ENCODE data around the gene CARNS1. TPM values are rescaled to one million over a fixed set of nuclear protein-coding genes. Genes with fewer than 3 reads are reported as not detected.

Gene CARNS1
- total and polyA plus RNA-seq, 2 of the 13 experiments (the other 11 are each of a cell fraction or from before 2014, with no cell fraction given), result not detected

GRCh38 chr11:67391304-67392182, 23.9 kb upstream of the CARNS1 start, which contains the start of gene RAD9A (continued):
- TF ChIP-seq HOXA3 (CRISPR knock-in tag; IDR thresholded peaks at IDR 0.05), result peak; percentile 80
- peak; percentile 87 for TF ChIP-seq ZC3H13 (CRISPR knock-in tag; IDR thresholded peaks at IDR 0.05)
- peak; percentile 20; the same call in 1 of the 2 replicates for TF ChIP-seq ZNF362 (CRISPR knock-in tag; IDR thresholded peaks at IDR 0.05; ENCODE audit: borderline replicate concordance)
- peak; percentile 62 for TF ChIP-seq SP2 (CRISPR knock-in tag; IDR thresholded peaks at IDR 0.05)
- no peak for TF ChIP-seq FUBP1 (CRISPR knock-in tag; IDR thresholded peaks at IDR 0.05; ENCODE audit: borderline replicate concordance)
- TF ChIP-seq MTA3 (CRISPR knock-in tag; IDR thresholded peaks at IDR 0.05), result no peak
- TF ChIP-seq ZSCAN25 (CRISPR knock-in tag; IDR thresholded peaks at IDR 0.05), result peak; percentile 66
- no peak for TF ChIP-seq ZNF180 (CRISPR knock-in tag; IDR thresholded peaks at IDR 0.05; ENCODE audit: borderline replicate concordance, low read depth)
- TF ChIP-seq RXRB (CRISPR knock-in tag; IDR thresholded peaks at IDR 0.05; ENCODE audit: borderline replicate concordance), result peak; percentile 43
- no peak for TF ChIP-seq MATR3 (CRISPR knock-in tag; IDR thresholded peaks at IDR 0.05)
- no peak for TF ChIP-seq SUZ12 (IDR thresholded peaks at IDR 0.05; ENCODE audit: low read depth, low read length)
- TF ChIP-seq ZNF275 (CRISPR knock-in tag; IDR thresholded peaks at IDR 0.05; ENCODE audit: borderline replicate concordance), result no peak
